H1 (cell line): ENCODE results near the gene PABPN1.

ENCODE experiments used
- CEBPB ChIP-seq: IDR thresholded peaks from 2 replicates; pipeline ENCODE4 v1.6.1; 2012; ENCODE audit warnings: low read depth, low read length
- CTCF ChIP-seq, 3 experiments: IDR thresholded peaks; 1 replicate in 2 of 3; 2 replicates in 1 of 3; pipeline versions ENCODE4 v1.5.1 to v1.6.1; 2011; ENCODE audit warnings: low read length in 3 of 3, mild to moderate bottlenecking in 3 of 3, inconsistent platforms in 2 of 3, low read depth in 1 of 3, moderate library complexity in 1 of 3; ENCODE audit not compliant: insufficient read depth in 1 of 3; ENCODE audit errors: control extremely low read depth in 1 of 3
- HDAC6 ChIP-seq: IDR thresholded peaks from one replicate; pipeline ENCODE4 v1.7.1; 2012; ENCODE audit warnings: low read depth, mild to moderate bottlenecking, inconsistent platforms, low read length, moderate library complexity
- PHF8 ChIP-seq: fragments of 200-600 bp; sonication (generic); conservative IDR thresholded peaks from 2 replicates; pipeline ENCODE4 v1.7.1; 2012; ENCODE audit warnings: low read depth, mild to moderate bottlenecking, inconsistent platforms, low read length, moderate library complexity
- POLR2AphosphoS5 ChIP-seq: IDR thresholded peaks from 2 replicates; pipeline ENCODE4 v1.6.1; 2011; ENCODE audit warnings: low read depth, low read length
- RFX5 ChIP-seq: IDR thresholded peaks from 2 replicates; pipeline ENCODE4 v1.6.1; 2011; ENCODE audit warnings: low read depth, low read length, improper control_type of control experiment, borderline replicate concordance
- USF2 ChIP-seq: IDR thresholded peaks from 2 replicates; pipeline ENCODE4 v1.6.1; 2011; ENCODE audit warnings: low read length, improper control_type of control experiment
- ZNF274 ChIP-seq: IDR thresholded peaks from 2 replicates; pipeline ENCODE4 v1.7.0; 2012; ENCODE audit warnings: low read length, borderline replicate concordance; ENCODE audit errors: extremely low read depth

GRCh38 chr14:23360496-23360895 lies 39.2 kb downstream of the PABPN1 start:
- TF ChIP-seq POLR2AphosphoS5 (no peak), HDAC6 (no peak), CTCF (IDR thresholded peaks at IDR 0.05; ENCODE audit: control extremely low read depth in 1 of 3, insufficient read depth in 1 of 3, low read depth in 1 of 3, low read length in 3 of 3) (peak; percentile 67 to 91 (median 75)), USF2 (no peak), PHF8 (no peak), RFX5 (no peak), ZNF274 (no peak), CEBPB (no peak)
